Heart left ventricle (tissue), 13 donors: ENCODE measurements around the gene CAMKMT.

Experiments used
- POLR2A ChIP-seq, 2 donors: fragments of 450-650 bp; IDR thresholded peaks; one replicate each; pipeline ENCODE4 v1.6.1; 2017; ENCODE audit warnings: antibody characterized with exemption in 2 of 2, mild to moderate bottlenecking in 2 of 2, moderate library complexity in 2 of 2
- TF ChIP-seq, protein P1 (sequence below), 12 donors: fragments of 200-600 bp; sonication (generic) in 4 of 12; IDR thresholded peaks; one replicate each; pipeline versions ENCODE4 v1.5.0 to v1.8.0; 2018 to 2022; ENCODE audit warnings: antibody characterized with exemption in 12 of 12, mild to moderate bottlenecking in 5 of 12
- donor health status: ischemic (EF 13 %, LVEDD 7.1; RV severe dilation, severe dysfunction).
- donor health status: DM: no; HTN: yes; CAD: no.
- donor health status: DM: no; HTN: no; CAD: no.
- donor health status: ischemic (EF 25% LVEDD 6.9; RV normal size, moderate dysfunction).
- donor health status: ischemic (EF 25% LVEDD 5.7; RV mildly dilated, moderate dysfunction).
- donor health status: ischemic (EF 35%, LVEDD 5.7; RV mildly dilated, moderate dysfunction).
- donor health status: nonischemic (EF 11% LVEDD 7.7; RV severe dilation, severe dysfunction).
- donor health status: DM: yes; HTN: yes; CAD: no.
- donor health status: PGD.
- donor health status: ischemic (EF 29% LVEDD 5.4; RV normal size, mild dysfunction).
- donor health status: nonischemic (EF 23%, LVEDD 6.1; RV moderate dilation, normal function).

DNA sequence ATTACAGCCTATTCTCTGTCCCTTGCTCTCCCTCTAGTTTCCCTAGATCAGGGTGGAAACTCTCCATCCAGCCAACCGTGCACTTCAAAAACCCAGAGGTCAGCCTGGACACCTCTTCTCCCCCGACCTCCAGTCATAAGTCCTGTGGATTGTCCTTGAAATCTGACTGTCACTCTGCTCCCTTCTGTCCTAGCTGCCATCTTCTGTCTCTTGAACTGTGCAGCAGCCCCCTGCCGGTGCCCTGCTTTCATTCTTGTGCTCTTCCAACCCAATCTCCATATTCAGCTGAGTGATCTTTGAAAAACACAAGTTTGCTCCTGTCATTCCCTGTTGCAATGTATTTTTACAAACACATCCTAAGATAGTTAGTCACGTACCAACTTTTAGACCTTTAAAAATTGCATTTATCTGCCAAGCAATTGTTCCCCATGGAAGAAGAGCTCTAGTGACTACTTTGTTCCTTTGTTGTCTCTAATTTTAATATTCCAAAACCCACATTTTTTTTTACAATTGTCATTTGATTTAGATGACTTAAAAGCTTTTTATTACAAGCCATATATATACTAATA is 254.3 kb downstream of the CAMKMT start:
- no peak for TF ChIP-seq POLR2A (IDR thresholded peaks at IDR 0.05)
- TF ChIP-seq, protein P1, sequence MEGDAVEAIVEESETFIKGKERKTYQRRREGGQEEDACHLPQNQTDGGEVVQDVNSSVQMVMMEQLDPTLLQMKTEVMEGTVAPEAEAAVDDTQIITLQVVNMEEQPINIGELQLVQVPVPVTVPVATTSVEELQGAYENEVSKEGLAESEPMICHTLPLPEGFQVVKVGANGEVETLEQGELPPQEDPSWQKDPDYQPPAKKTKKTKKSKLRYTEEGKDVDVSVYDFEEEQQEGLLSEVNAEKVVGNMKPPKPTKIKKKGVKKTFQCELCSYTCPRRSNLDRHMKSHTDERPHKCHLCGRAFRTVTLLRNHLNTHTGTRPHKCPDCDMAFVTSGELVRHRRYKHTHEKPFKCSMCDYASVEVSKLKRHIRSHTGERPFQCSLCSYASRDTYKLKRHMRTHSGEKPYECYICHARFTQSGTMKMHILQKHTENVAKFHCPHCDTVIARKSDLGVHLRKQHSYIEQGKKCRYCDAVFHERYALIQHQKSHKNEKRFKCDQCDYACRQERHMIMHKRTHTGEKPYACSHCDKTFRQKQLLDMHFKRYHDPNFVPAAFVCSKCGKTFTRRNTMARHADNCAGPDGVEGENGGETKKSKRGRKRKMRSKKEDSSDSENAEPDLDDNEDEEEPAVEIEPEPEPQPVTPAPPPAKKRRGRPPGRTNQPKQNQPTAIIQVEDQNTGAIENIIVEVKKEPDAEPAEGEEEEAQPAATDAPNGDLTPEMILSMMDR (IDR thresholded peaks at IDR 0.05): no peak
